ENCODE measurements around the gene SKIC2.
"Not testable (repeated sequence)": the region's sequence is repeated elsewhere in the genome, so short reads cannot be mapped to it uniquely, and the experiment has no call there.

SKIC2 gene

DNA sequence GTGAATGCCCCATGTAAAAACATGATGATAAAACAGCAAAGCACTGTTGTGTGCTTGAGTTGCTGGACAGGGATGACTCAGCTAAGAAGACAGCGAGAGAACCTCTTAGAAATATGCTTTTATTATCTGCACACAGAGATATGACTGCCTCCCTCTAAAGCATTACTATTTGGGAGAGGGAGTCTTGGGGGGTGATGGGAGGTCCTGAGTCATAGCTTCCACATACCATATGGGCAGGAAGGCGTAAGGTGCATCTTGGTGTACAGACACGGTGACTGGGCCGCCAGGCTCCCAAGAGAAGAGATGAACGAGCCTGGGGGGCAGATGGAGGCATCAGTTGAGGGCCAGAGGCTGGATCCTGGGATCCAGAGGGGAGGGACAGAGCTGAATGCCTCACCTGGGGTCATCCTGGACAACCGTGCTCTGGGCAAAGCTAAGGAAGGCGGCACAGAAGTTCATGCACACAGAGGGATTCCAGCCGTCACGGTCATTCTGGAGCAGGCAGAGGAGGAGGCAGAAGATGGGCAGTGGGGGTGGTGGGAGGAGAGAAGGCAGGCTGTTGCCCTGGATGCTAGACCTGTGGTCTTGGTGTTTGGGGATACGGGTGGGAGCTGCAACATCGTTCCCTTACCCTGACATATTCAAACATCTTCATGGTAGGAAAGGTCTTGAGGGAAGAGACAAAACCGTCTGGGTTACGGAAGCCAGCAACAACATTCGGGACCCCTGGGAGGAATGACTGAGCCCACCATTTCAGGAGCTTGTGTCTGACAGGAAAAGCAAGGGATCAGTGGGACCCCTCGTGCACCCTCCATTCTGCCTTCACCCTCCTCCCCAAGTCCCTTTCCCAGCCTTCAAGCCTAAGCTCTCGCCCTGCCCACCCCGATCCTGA, 11.0 kb downstream of the SKIC2 start:
- no peak for DNase-seq

DNA sequence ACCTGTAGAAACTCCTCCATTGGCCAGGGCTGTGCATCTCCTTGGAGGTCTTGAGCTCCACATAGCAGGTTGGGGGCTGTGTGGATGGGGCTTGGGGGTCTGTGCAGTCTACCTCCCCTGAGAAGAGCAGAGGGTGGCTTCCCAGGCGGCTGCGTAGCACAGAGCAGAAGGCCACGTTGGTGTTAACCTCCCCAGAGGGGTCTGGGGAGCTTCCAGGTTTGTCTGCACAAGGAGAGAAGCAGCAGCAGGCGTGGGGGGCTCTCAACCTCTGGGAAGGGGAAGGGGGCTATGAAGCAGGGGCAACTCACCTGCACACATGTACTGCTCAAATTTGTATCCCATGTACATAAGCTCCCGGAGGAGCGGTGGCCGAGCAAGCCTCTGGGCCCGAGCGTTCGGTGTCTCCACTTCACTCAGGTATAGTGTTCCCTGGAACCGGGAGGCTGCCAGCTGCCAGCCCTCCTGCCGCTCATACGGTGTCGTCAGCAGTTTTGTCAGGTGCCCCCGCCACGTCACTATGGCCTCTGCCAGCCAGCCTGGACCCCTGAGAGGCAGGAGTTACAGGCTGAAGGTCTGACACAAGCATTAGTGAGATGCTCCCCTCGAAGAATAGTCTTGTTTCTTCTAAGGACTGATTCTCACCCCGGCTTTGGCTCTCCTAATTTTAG, 11.8 kb downstream of the SKIC2 start:
- DNase-seq: no peak

- DNase-seq: no peak
Measured at GRCh38 chr6:31971279-31971992, 12.5 kb downstream of the SKIC2 start.

- peak; percentile 94 to 96 for DNase-seq
Measured at GRCh38 chr6:31971993-31972708, 13.2 kb downstream of the SKIC2 start, which contains the start of gene DXO. Gene DXO, minus strand, starts transcription at chr6:31972138. Its CDS starts 463 bp downstream, at chr6:31971675.

GRCh38 chr6:31972709-31973350, 13.9 kb downstream of the SKIC2 start:
- no peak for DNase-seq

- not testable (repeated sequence) for DNase-seq
Measured at GRCh38 chr6:31976065-31976464, 17.1 kb downstream of the SKIC2 start.

DNA sequence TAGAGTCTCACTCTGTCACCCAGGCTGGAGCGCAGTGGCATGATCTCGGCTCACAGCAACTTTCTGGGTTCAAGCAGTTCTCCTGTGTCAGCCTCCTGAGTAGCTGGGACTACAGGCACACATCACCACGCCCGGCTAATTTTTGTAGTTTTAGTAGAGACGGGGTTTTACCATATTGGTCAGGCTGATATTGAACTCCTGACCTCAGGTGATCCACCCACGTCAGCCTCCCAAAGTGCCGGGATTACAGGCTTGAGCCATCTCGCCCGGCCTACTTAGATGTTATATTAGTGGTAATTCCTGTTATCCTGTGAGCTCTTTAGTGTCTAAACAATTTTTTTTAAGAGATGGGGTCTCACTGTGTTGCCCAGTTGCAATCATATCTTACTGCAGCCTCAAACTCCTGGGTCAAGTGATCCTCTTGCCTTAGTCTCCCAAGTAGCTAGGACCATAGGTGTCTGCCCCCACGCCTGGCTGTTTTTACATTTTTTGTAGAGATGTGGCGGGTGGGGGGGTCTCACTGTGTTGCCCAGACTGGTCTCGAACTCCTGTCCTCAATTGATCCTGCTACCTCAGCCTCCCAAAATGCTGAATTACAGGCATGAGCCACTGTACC, 18.9 kb downstream of the SKIC2 start:
- DNase-seq: no peak

GRCh38 chr6:31978831-31979230, 19.9 kb downstream of the SKIC2 start:
- no peak for DNase-seq

DNA sequence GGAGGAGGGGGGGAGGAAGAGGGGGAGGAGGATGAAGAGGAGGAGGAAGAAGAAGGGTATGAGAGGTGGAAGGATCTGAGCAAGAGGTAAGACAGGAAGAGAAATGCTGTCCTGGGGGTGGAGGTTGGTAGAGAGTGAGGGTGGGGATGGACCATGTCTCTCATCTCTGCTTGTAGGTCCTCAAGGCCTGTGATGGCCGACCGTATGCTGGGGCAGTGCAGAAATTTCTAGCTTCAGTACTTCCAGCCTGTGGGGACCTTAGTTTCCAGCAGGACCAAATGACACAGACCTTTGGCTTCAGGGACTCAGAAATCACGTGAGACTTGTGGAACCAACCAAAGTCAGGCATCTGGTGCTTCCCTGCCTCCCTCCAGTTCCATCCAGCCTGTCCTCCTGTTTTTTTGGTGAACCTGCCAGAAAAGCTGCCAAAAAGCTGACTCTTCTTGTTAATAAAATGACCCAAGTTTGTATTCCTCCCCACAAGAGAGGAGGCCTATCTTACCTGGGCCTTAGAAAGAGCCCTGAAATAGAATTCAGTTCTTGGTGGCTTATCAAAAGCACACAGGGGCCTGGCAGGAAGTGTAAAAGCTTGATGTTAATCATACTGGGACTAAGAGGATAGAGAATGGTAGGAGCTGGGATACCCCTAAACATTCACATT, 20.4 kb downstream of the SKIC2 start:
- DNase-seq: no peak

- DNase-seq: not testable (repeated sequence)
Measured at GRCh38 chr6:31980195-31980876, 21.4 kb downstream of the SKIC2 start.

GRCh38 chr6:31980998-31981397, 22.0 kb downstream of the SKIC2 start:
- not testable (repeated sequence) for DNase-seq

- DNase-seq: not testable (repeated sequence)
Measured at GRCh38 chr6:31981744-31982143, 22.8 kb downstream of the SKIC2 start, which contains the start of gene C4A. Gene C4A, plus strand, starts transcription at chr6:31982057. Its CDS starts 51 bp downstream, at chr6:31982108.

GRCh38 chr6:31989363-31989762, 30.4 kb downstream of the SKIC2 start:
- not testable (repeated sequence) for DNase-seq

DNA sequence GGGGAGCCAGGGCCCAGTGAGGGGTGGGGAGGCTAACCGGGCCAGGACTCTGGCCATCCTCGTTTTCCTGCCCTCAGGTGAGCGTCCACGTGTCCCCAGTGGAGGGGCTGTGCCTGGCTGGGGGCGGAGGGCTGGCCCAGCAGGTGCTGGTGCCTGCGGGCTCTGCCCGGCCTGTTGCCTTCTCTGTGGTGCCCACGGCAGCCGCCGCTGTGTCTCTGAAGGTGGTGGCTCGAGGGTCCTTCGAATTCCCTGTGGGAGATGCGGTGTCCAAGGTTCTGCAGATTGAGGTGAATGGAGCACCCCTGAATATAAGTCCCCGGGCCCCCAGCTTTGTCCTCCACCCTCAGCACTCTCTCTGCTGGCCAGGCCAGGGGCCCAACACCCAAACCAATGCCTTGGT, 35.4 kb downstream of the SKIC2 start:
- not testable (repeated sequence) for DNase-seq

GRCh38 chr6:31996385-31996784, 37.4 kb downstream of the SKIC2 start:
- not testable (repeated sequence) for DNase-seq

DNA sequence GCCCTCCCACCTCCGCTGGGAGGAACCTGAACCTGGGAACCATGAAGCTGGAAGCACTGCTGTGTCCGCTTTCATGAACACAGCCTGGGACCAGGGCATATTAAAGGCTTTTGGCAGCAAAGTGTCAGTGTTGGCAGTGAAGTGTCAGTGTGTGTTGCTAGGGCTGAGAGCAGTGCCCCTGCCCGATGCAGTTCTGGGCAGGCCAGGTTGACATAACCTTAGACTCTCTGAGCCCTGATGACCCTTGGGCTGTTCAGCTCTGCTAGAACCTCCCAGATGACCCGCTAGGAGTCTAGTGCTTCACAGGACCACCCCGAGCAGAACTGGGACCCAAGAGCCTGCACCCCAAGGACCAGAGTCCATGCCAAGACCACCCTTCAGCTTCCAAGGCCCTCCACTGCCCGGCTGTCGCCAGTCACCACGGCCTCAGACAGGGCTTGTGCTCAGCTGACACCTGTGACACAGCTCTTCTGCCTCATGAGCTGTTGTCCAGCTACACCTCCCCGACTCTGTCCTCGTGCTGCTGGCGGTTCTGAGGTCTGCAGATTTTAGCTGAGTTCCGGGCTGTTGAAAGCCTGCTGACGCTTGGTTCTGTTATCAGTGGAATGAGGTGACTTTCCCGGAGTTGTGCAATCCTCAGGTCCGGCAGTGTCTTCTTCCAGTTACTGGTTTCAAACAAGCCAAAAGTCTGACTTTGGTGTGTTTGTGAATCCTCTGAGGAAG, 43.7 kb downstream of the SKIC2 start:
- not testable (repeated sequence) for DNase-seq

DNA sequence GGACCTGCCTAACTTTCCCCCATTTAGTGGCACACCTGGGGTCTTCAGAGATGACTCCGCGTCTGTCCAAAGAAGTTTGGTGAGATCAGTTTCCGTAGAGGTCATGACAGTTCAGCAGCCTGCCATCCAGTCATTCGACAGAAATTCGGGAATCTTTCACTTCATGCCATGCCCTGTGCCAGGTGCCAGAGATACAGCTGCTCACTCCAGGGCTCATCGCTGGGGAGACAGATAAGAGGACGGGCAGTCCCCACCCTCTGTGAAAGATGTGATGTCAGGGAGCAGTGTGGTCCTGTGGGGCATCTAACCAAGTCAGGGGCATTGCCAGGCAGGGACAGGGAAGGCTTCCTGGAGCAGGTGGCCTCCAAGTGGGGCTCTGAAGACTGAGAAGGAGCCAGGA, 44.3 kb downstream of the SKIC2 start:
- not testable (repeated sequence) for DNase-seq

DNA sequence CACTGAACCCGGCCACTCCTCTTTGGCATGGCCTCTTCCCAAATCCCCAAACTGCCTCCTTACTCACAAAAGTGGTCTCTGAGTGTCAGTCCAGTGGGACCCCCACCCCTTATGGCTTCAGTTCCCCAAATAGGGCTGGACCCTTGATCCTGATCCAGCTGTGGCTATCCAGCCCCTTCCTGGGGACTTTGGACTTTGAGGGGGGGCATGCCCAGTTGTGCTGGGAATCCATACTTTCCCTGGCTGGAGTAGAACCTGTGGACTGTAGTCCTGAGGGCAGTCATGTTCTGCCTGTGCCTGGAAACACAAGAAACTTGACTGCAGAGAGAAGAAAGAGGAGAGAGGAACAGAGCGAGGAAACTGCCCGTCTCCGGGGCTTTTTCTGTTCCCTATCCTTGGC, 45.4 kb downstream of the SKIC2 start:
- not testable (repeated sequence) for DNase-seq

DNA sequence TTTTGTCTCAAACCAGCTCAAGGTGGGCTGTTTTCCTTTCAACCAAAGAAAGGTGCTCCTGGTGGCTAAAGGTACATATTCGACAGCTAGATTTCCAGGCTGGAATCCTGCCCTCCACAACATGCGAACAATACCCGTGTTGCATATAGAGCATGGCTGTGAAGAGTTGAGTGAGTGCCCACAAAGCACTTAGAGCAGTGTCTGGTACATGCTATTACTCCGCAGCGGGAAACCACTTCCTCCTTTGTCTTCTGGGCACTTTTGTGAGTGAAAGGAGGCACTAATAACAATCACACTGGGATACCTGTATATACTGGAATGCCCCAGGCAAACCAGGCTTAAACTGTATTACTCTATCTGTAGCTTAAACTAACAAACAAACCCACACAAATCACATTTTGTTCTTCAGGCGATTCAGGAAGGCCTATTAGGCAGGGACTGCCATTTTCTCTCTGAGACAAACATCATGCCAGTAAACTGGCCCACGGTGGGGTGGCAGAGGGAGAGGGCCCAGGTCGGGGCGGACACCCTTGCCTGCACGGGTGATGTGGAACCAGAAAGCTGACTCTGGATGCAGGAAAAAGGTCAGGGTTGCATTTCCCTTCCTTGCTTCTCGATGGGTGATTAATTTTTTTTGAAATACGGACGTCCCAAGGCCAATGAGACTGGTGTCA, 46.0 kb downstream of the SKIC2 start:
- DNase-seq: not testable (repeated sequence)

Measured in stimulated activated CD4-positive, alpha-beta T cell treated with anti-CD3 and anti-CD28 coated beads, Interleukin-2, amount 100 ng/mL, for 48 hours (primary cell).